GM10266 (cell line): Measurements from ENCODE around the gene TENT4A.

Source experiments
- DNase-seq: peaks from one replicate; pipeline ENCODE4 v3.0.0; 2012; ENCODE audit errors: extremely low spot score
- CTCF ChIP-seq: IDR thresholded peaks from 2 replicates; pipeline ENCODE4 v1.5.1; 2012; ENCODE audit warnings: mild to moderate bottlenecking, low read depth; ENCODE audit not compliant: control insufficient read depth, insufficient read depth; ENCODE audit errors: missing control alignments

Gene TENT4A

GRCh38 chr5:6750142-6750840 is 37.1 kb downstream of the TENT4A start:
- TF ChIP-seq CTCF, result no peak

GRCh38 chr5:6750951-6751685 is 37.9 kb downstream of the TENT4A start:
- TF ChIP-seq CTCF, result no peak
- no peak for DNase-seq

More at GRCh38 chr5:6750142-6750840, 37.1 kb downstream of the TENT4A start:
- no peak for DNase-seq

GRCh38 chr5:6752236-6752635 is 39.0 kb downstream of the TENT4A start:
- no peak for DNase-seq
- no peak for TF ChIP-seq CTCF

- TF ChIP-seq CTCF, result no peak
- no peak for DNase-seq
These were observed 39.5 kb downstream of the TENT4A start for GRCh38 chr5:6752782-6753181.

- TF ChIP-seq CTCF, result no peak
- DNase-seq, result no peak
These were observed 40.6 kb downstream of the TENT4A start for GRCh38 chr5:6753851-6754250.

GRCh38 chr5:6754766-6755165 is 41.5 kb downstream of the TENT4A start:
- TF ChIP-seq CTCF, result no peak
- DNase-seq, result no peak

- TF ChIP-seq CTCF, result no peak
- no peak for DNase-seq
These were observed 42.3 kb downstream of the TENT4A start for GRCh38 chr5:6755519-6755918.
